Left renal pelvis (tissue), 4 donors: ENCODE data around the gene LILRA6. TPM values are rescaled to one million over a fixed set of nuclear protein-coding genes. Genes with fewer than 3 reads are reported as not detected.
"Not testable (repeated sequence)": the region's sequence is repeated elsewhere in the genome, so short reads cannot be mapped to it uniquely, and the experiment has no call there.

Experiments used
- DNase-seq, 4 donors: peaks; one replicate each; pipeline ENCODE4 v3.0.0-alpha.2; 2013; ENCODE audit warnings: low read depth in 4 of 4, low spot score in 3 of 4
- polyA plus RNA-seq, 4 donors: library from polyadenylated mRNA; unstranded; fragments of 120-200 nt; gene quantifications; one replicate each; pipeline ENCODE4 v1.2.1, GENCODE V29; 2013; ENCODE audit not compliant: insufficient read length in 4 of 4

Gene LILRA6
- 1 to 10 TPM in 1 of 4 donors, under 1 TPM in 3; 0.63 to 1.1 (median 0.89) TPM for polyA plus RNA-seq

DNA sequence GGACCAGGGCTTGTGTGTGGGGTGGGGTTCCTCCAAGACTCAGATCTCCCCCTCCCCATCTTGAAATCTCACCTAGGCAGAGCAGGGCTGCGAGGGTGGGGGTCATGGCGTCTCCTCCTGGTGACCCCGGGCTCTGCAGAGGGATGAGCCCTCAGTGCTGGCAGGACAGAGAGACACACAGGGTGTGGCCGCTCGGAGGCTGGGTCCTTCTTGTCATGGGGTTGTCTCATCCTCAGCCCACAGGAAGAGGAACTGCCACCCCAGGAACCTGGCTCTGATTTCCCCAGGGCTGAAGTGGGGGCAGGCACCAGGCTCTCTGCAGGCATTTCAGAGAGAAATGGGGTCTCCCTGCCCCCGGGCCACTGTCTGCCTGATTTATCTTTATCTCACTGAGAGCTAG is at the start of gene LILRA6:
Gene LILRA6 (minus strand): TSS at position 145 of the 400 bp plus-strand sequence.
- DNase-seq = not testable (repeated sequence)

DNA sequence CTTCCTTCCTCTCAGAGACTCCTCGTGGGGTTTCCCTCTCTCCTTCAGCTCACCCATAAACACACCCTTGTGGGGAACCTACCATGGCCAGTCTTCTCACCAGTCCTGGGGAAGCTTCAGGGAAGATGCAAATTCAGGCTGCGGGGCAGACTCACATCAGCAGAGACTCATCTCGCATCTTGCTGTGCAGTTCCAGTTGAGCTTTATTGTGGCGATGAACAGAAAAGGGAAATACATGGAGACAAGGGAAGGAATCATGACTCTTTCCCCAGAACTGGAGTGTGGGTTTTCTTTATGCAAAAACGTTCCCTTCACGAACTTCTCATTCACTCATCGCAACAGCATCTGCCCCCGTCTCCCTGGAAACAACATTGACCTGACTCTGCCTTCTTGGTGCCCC is 46.6 kb upstream of the LILRA6 start:
- not testable (repeated sequence) for DNase-seq

DNA sequence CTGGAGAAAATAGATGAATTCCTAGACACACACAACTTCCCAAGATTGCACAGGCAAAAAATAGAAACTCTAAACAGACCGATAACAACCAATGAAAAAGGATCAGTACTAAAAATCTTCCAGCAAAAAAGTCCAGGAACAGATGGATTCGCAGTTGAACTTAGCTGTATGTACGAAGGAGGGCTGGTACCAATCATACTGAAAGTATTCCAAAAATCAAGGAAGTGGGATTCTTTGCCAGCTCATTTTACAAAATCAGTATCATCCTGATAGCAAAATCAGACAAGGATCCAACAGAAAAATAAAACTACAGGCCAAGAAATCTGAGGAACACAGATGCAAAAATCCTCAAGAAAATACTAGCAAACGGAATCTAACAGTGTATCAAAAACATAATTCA is 44.9 kb upstream of the LILRA6 start:
- DNase-seq = no peak

DNA sequence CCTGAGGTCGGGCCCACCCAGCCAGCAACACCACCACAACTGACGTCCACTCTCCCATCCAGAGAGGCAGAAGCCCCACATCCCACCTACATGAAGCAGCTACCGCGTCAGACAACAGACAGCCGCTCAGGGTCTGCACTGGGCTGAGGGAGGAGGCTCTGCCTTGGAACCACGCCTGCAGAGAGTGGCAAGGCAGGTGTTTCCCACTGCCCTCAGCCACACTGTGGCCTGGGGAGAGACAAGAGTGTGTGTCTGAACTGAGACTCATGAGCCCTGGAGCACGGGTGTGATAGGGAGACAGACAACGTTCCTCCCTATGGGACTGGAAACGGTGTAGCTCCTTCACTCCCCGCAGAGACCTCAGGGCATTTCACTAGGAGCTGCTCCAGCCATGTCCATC is 43.7 kb upstream of the LILRA6 start:
- DNase-seq = not testable (repeated sequence)

DNA sequence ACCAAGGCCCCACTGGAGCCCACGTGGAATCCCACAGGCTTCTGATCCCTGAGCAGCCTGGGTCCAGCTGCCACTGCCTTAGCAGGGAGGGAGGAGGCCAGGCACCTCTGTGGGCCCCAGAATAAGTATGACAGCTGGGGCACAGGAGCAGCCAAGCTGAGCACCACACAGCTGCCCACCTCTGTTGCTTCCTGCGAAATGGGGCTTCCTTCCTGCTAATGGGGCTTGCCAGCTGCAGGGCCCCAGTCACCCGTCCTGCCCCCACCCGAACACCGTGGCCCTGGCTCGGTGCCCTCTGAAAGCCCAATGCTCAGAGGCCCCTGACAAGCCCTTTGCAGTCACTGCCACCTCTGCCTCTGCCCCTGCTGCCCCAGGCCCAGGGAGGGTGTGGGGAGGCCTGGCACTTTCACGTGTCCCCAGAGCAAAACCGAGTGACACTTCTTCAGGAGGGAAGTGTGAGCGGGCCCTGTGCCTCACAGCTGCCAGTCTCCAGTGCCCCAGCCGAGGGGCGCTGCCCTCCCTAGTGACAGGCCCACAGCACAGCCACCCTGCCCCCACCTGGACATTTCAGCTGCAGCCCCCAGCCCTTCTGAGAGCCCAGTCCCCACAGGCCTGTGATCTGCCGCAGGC is 43.0 kb upstream of the LILRA6 start:
- DNase-seq = not testable (repeated sequence)

DNA sequence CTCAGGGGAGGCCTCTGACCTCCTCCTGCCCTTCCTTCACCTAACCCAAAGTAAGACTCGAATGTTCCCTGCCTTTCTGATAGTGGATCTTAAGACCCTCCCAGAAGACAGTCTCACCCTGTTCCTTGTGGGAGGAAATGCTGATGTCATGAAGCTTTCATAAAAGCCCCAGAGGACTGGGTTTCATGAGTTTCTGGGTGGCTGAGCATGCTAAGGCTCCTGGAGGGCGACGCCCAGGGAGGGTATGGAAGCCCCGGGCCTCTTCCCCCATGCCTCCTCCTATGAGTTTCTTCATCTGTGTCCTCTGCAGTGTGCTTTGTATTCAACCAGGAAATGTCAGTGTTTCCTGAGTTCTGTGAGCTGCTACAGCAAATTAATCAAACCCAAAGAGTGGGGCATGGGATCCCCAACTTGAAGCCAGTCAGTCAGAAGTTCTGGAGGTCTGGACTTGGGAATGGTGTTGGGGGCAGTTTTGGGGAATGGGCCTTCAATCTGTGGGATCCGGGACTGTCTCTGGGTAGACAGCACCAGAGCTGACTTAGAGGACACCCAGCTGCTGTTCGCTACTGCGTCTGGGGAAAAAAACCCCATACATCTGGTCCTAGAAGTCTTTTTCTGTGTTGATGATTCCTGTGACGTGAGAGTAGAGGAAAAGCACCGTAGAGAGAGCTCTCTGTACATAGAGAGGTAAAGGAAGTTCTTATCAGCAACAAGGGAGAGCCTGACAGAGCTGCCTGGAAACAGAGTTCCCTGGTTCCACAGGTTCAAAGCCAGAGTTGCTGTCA is 40.3 kb upstream of the LILRA6 start:
- DNase-seq = no peak

DNA sequence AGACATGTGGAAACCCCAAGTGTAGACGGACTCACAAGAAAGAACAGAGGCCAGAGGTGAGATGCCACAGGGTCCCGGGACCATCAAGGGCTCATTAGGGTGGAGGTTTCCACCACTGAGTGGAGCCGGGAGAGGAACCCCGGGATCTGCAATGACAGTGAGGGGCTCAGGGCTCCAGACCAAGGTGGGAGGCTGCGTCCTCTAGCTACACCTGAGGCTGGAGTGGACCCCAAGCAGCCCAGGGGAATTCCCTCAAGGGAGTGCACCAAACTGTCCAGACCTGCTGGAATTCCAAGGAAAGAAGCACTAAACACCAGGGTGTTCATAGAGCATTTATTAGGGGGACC is 39.1 kb upstream of the LILRA6 start:
- DNase-seq = not testable (repeated sequence)

DNA sequence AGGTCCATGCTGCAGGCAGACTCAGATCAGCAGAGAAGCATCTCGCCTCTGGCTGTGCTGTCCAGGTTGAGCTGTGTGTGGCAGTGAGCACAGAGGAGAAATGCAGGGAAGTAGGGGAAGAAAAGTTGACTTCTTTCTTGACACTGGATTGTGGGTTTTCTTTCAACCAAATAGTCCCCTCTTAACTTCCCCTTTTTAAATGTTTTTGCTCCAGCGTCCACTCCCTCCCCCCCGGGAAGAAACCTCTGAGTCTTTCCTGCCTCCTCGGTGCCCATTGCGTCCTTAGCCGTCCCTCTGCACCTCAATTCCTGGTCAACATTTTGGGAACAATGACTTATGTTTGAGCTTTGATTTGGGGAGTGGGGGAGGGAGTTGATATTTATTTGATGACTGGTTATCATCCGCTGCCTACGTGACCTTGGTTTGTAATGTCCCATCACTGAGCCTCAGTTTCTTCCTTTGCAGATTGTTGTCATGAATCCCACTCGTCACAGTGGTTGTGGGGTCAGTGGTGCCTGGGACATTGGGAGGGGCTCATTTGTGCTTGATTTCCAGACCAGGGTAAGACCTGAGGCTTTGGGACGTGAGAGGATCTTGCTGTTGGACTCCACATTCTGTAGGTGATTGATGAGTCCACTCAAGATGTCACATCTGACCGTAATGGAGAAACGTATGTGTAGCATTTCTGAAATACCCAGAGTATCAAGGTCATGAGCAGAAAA is 38.6 kb upstream of the LILRA6 start, which contains the start of gene LILRB2:
Gene LILRB2 (minus strand): TSS at position 104 of the 722 bp plus-strand sequence. CDS start 614 bp downstream, outside the sequence.
- no peak for DNase-seq

DNA sequence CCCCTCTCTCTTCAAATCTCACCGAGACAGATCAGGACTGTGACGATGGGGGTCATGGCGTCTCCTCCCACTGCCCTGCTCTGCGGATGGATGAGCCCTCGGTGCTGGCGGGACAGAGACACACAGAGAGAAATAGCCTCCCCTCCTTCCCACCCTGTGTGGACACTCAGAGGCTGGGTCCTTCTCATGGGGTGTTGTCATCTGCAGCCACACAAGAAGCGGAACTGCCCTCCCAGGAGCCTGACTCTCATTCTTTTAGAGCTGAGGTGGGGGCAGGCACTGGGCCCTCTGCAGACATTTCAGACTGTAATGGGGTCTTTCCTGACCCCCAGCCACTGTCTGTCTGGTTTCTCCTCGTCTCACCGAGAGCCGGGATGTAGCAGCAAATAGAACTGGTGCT is 37.9 kb upstream of the LILRA6 start:
- not testable (repeated sequence) for DNase-seq

DNA sequence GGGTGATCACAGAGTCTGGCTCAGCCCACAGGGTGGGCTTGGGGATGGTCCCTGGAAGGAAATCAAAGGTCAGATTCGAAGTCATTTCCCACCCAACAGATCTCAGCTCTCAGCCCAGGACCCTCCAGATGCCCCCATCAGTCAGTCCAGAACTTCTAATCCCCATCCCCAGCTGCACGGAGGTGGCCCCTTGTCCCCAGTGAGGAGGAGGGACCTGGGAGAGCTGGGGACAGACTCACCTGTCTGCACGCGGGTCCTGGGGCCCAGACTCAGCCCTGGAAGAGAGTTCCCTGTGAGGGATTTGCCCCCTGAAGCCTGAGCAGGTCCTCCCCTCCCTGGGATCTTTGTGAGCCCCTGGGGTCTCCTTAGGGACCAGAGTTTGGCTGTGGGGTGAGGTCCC is 37.4 kb upstream of the LILRA6 start:
- not testable (repeated sequence) for DNase-seq

DNA sequence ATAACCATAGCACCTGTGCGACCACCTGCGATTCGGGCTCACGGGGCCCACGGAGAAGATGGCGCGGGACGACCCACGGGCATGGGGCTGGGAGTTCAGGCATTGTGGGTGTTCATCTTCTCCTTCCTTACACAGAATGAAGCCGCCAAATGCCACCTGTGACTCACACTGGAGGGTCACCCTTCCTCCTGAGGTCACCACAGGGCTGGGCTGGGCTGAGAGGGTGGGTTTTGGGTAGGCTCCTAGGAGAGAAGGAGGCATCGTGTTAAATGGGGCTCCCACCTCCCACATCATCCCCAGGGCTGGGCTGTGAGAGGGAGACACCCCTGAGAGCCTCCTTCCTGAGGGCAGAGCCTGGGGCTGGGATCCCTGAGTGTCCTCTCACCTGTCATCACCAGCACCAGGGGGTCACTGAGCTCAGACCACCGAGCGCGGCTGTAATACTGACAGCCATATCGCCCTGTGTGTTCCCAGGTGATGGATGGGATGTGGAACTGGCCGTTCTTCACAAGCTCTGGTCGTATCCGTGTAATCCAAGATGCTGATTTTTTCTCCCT is 36.9 kb upstream of the LILRA6 start:
- DNase-seq = no peak

DNA sequence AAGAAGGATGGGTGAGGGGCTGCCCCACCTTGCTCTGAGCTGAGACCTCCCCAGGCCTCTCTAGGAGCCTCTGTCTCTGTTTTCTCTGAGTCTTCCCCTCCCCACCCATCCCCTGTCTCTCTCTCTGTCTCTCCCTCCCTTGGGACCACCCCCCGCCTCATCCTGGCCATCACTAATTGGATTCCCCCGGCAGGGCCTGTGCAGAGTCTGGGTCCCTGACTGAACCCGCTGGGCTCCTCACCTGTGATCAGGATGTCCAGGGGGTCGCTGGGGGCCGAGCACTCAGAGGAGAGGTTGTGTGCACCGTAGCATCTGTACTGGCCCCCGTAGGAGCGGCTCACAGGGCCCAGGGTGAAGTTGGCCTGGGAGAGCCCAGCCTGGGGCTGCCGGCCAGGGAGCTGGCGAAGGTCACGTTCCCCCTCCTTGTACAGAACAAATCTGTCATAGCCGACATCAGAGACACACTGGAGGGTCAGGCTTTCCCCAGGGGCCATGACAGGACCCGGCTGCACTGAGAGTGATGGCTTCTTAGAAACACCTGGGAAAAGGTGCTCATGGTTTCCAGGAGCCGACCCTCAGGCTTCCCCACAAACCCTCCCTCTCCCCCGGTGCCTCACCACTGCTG is 36.1 kb upstream of the LILRA6 start:
- DNase-seq = not testable (repeated sequence)

DNA sequence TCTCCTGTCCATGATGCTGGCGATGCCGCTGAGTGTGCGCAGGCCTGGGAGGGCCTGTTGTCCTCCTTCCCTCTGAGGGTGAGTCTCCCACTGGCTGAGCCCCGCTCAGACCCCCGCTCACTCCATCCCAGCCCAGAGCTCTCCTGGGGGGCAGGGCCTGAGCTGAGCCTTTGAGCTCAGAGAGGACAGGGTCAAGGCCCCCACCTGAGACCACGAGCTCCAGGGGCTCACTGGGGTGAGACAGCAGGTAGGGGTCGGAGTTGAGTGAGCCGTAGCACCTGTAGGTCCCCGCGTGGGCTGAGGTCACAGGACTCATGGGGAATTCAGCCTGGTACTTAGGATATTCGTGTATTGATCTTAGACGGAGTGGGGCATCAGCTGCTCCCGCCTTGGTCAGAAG is 35.5 kb upstream of the LILRA6 start:
- not testable (repeated sequence) for DNase-seq

DNA sequence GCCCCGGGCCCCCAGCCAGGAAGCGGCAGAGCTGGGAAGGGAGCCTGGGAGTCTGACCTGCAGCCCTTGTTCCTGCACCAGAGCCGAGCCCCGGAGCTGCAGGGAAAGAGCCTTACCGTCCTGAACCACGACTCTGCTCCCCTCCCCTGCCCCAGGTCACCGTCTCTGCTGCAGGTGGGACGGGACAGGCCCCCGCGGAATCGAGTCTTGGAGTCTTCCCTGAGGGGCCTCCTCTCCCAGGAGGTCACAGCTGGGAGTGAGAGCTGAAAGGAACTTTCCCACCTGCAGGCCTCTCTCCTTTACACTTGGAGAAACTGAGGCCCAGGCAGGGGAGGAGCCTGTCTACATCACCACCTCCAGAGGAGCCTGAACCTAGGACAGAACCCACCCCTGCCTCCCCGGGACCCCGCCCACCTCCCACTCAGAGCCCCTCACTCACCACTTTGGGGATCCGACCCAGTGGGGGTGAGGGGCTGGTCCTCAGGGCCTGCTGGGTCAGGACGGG is 34.6 kb upstream of the LILRA6 start:
- DNase-seq = not testable (repeated sequence)

DNA sequence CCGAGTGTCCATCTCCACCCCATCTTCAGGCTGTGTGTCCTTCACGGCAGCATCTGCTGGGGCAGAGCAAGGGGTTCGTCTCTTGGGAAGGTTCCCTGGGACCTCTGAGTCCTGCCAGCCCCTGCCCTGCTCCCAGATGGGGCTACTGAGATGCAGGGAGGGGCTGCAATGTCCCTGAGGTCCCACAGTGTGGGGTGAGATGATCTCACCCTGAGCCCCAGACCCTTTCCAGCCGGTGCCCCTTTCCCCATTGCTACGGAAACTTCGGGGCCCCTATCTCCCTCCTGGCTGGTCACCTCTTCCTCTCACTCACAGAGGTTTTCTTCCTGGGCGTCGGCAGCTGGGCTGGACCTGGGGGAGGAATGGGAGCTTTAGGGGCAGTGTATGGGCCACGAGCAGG is 33.4 kb upstream of the LILRA6 start:
- no peak for DNase-seq

DNA sequence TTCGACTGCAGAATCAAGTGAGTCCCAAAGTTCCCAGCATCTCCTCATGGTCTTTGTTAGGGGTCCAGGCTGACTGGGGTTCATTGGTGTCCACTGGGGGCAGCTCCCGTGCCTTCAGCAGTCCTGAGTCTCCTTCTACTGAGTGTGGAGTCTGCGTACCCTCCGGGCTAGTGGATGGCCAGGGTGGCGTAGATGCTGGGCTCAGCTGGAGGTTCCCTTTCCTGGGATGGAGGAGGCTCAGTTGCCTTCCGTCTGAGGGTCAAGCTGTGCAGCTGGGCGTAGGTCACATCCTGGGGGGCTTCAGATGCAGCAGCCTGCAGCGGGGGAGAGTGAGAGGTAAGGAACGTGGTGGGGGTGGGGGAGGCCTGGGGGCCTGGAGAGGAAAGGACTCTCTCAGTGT is 31.9 kb upstream of the LILRA6 start:
- DNase-seq = not testable (repeated sequence)

DNA sequence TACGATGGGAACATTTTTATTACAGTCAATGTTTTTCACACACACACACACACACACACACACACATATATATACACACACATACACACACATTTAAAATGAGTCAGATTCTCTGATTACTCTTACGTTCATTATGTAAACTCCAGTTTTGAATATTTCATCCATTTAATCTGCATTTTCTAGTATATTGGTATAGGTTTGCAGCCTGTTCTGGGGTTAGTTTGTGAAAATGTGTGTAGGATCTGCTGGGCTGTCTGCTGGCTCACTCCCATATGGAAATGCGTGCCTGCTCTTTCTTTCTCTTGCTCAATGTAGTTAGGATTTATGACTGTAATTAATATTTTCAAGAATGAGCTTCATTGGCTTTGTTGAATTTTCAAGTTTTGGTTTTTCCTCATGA is 31.2 kb upstream of the LILRA6 start:
- DNase-seq = no peak

DNA sequence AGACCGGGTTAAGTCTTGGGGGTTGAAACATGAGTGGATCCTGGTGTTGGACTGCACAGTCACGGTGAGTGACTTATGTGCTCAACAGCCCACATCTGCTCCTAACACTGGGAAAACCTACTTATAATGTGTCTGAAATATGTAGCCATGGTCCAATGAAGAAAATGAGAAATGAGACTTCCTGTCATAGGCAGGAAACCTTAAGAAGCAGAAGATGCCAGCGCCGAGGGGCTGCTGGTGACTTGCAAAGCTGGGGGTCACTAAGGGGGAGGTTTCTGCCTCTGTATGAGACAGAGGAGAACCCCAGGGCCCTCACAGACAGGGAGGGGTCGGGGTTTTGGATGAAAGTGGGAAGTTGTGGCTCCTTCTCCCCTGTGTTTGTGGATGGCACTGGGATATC is 29.6 kb upstream of the LILRA6 start:
- DNase-seq = not testable (repeated sequence)

DNA sequence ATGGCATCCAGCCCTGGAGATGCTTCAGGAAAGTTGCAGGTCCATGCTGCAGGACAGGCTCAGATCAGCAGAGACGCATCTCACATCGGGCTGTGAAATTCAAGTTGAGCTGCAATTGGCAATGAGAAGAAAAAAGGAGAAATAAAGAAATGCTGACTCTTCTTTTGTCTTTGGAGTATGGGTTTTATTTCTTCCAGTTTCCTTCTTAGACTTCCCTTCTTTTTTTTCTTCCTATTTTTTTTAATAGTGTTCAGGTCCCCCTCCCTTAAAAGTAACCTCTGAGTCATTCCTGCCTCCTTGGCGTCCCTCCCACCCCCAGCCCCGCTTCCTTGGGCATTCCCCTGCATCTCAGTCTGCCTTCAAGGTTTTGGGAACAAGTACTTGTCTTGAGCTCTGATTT is 29.0 kb upstream of the LILRA6 start:
- not testable (repeated sequence) for DNase-seq

DNA sequence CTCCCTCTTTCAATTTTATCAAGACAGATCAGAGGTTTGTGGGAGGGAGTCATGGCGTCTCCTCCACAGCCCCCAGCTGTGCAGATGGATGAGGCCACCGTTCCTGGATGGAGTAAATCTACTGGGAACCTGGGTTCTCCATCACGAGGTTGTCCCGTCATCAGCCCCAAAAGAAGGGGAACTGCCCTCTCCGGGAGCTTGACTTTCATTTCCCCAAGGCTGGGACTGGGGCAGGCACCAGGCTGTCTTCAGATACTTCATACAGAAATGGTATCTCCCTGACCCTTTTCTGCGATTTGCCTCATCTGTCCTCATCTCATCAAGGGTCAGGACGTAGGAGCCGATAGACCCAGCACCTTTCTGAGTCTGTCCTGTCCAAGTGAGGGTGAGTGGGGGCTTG is 28.5 kb upstream of the LILRA6 start:
- no peak for DNase-seq
